Uterus (tissue), 4 donors: ENCODE results near the gene TRAF2. TPM values are rescaled to one million over a fixed set of nuclear protein-coding genes. Genes with fewer than 3 reads are reported as not detected.

ENCODE experiments used
- DNase-seq, 2 donors: peaks; one replicate each; pipeline ENCODE4 v3.0.0-alpha.2; 2019 to 2020
- H3K27ac ChIP-seq, 2 donors: fragments of 200-600 bp; sonication (generic); 1 replicate in 1 of 2; 2 replicates in 1 of 2; pipeline ENCODE4 v1.5.1; 2016 to 2018
- H3K27me3 ChIP-seq, 2 donors: fragments of 200-600 bp; sonication (generic); one replicate each; pipeline ENCODE4 v1.5.1; 2018 to 2019; ENCODE audit warnings: control low read depth in 1 of 2
- H3K36me3 ChIP-seq, 2 donors: fragments of 200-600 bp; sonication (generic); one replicate each; pipeline ENCODE4 v1.5.1; 2019; ENCODE audit warnings: control low read depth in 1 of 2
- H3K4me1 ChIP-seq, 2 donors: fragments of 200-600 bp; sonication (generic); one replicate each; pipeline ENCODE4 v1.5.1; 2018 to 2019; ENCODE audit warnings: control low read depth in 1 of 2
- H3K4me3 ChIP-seq, 2 donors: fragments of 200-600 bp; sonication (generic); 1 replicate in 1 of 2; 2 replicates in 1 of 2; pipeline ENCODE4 v1.5.1; 2018 to 2019; ENCODE audit warnings: mild to moderate bottlenecking in 1 of 2
- H3K9me3 ChIP-seq, 2 donors: fragments of 200-600 bp; sonication (generic); one replicate each; pipeline ENCODE4 v1.5.1; 2019; ENCODE audit warnings: control low read depth in 1 of 2
- CTCF ChIP-seq, 4 experiments: fragments of 200-600 bp in 2 of 4; fragments of 450-650 bp in 2 of 4; sonication (generic) in 2 of 4; IDR thresholded peaks; one replicate each; pipeline ENCODE4 v1.5.1; 2016 to 2019; ENCODE audit warnings: antibody characterized with exemption in 4 of 4, mild to moderate bottlenecking in 2 of 4, moderate library complexity in 1 of 4
- POLR2A ChIP-seq, 2 donors: fragments of 450-650 bp; IDR thresholded peaks; one replicate each; pipeline ENCODE4 v1.6.1; 2016; ENCODE audit warnings: antibody characterized with exemption in 2 of 2, mild to moderate bottlenecking in 1 of 2, moderate library complexity in 1 of 2
- intact Hi-C: fragments of 100-400 bp; cut with DNase I; formaldehyde crosslinking; loops from one replicate; pipeline ENCODE4 v1.15.1; 2023; ENCODE audit warnings: low total_unique reads
- total RNA-seq, 4 donors: library from RNA; depleted of rRNA in 3 of 4; stranded (reverse); fragments of >200 nt in 3 of 4; gene quantifications; one replicate each; pipeline versions ENCODE4 v1.1.0 to v1.2.4, GENCODE V29; 2014 to 2023
- donor health status: DM: yes; HTN: yes; CAD: no.

TRAF2 gene
- total RNA-seq, 4 donors from 2014 or later: 0.88 to 22.1 (median 11.9) TPM

GRCh38 chr9:136928591-136928990 lies 42.3 kb downstream of the TRAF2 start:
- Histone ChIP-seq H3K27me3 (no peaks in the 10 kb centered on the region), H3K36me3 (no peaks in the 10 kb centered on the region), H3K27ac (no peak overlapping the region), H3K9me3 (no peaks in the 10 kb centered on the region), H3K4me1 (no peaks in the 10 kb centered on the region), H3K4me3 (no peak overlapping the region)
- TF ChIP-seq CTCF (IDR thresholded peaks at IDR 0.05): no peak
- TF ChIP-seq POLR2A (IDR thresholded peaks at IDR 0.05): no peak
- intact Hi-C loops: no loop called here
- no peak for DNase-seq

GRCh38 chr9:136930014-136930413 lies 43.7 kb downstream of the TRAF2 start:
- intact Hi-C loops: no loop called here
- TF ChIP-seq POLR2A (IDR thresholded peaks at IDR 0.05) (no peak), CTCF (IDR thresholded peaks at IDR 0.05) (no peak)
- H3K9me3 ChIP-seq: no peaks in the 10 kb centered on the region

GRCh38 chr9:136931611-136932130 lies 45.4 kb downstream of the TRAF2 start:
- no peaks in the 10 kb centered on the region for H3K27me3 ChIP-seq
- no peak for DNase-seq
- TF ChIP-seq POLR2A (IDR thresholded peaks at IDR 0.05) (no peak), CTCF (IDR thresholded peaks at IDR 0.05) (no peak)
- H3K4me3 ChIP-seq: no peak overlapping the region
- no peaks in the 10 kb centered on the region for H3K36me3 ChIP-seq
- no peak overlapping the region for H3K27ac ChIP-seq
- no peaks in the 10 kb centered on the region for H3K9me3 ChIP-seq
- intact Hi-C loops: no loop called here
- no peaks in the 10 kb centered on the region for H3K4me1 ChIP-seq

More at GRCh38 chr9:136930014-136930413, 43.7 kb downstream of the TRAF2 start:
- no peak for DNase-seq
- H3K4me1 ChIP-seq: no peaks in the 10 kb centered on the region
- no peaks in the 10 kb centered on the region for H3K36me3 ChIP-seq
- H3K27me3 ChIP-seq: no peaks in the 10 kb centered on the region
- H3K27ac ChIP-seq: no peak overlapping the region
- H3K4me3 ChIP-seq: no peak overlapping the region

GRCh38 chr9:136934277-136934676 lies 48.0 kb downstream of the TRAF2 start:
- no peak overlapping the region for H3K27ac ChIP-seq
- intact Hi-C loops: no loop called here
- no peak for DNase-seq
- no peak overlapping the region for H3K4me3 ChIP-seq
- H3K4me1 ChIP-seq: no peaks in the 10 kb centered on the region
- H3K27me3 ChIP-seq: no peaks in the 10 kb centered on the region
- H3K36me3 ChIP-seq: no peaks in the 10 kb centered on the region
- no peak for TF ChIP-seq POLR2A (IDR thresholded peaks at IDR 0.05)
- TF ChIP-seq CTCF (IDR thresholded peaks at IDR 0.05): no peak
- no peaks in the 10 kb centered on the region for H3K9me3 ChIP-seq

- no peak for TF ChIP-seq POLR2A (IDR thresholded peaks at IDR 0.05)
- no peak for TF ChIP-seq CTCF (IDR thresholded peaks at IDR 0.05)
- Histone ChIP-seq H3K9me3 (no peaks in the 10 kb centered on the region), H3K36me3 (no peaks in the 10 kb centered on the region), H3K4me1 (no peaks in the 10 kb centered on the region), H3K27me3 (no peaks in the 10 kb centered on the region), H3K4me3 (no peak overlapping the region), H3K27ac (no peak overlapping the region)
- intact Hi-C loops: no loop called here
- no peak for DNase-seq
Measured at GRCh38 chr9:136935651-136936050, 49.3 kb downstream of the TRAF2 start.
